Measurements from ENCODE around the gene MAEA. TPM values are rescaled to one million over a fixed set of nuclear protein-coding genes. Genes with fewer than 3 reads are reported as not detected.
"Not testable (repeated sequence)": the region's sequence is repeated elsewhere in the genome, so short reads cannot be mapped to it uniquely, and the experiment has no call there.

The MAEA gene
- total RNA-seq, 2 donors from 2014 or later = 76.0 to 110 TPM

- WGBS = 69% methylated on average over 22 of the region's 22 CpGs
- intact Hi-C loops (cut with DNase I) = no loop called here
- H3K27ac ChIP-seq = no peak overlapping the region
These were observed 79.9 kb downstream of the MAEA start for GRCh38 chr4:1369479-1370079.

GRCh38 chr4:1370321-1371124 is 80.8 kb downstream of the MAEA start:
- Histone ChIP-seq H3K27me3 (replicated peaks; ENCODE audit: insufficient read depth) (no peaks in the 10 kb centered on the region), H3K4me3 (no peak overlapping the region), H3K36me3 (no peaks in the 10 kb centered on the region), H3K9me3 (no peaks in the 10 kb centered on the region), H3K4me1 (replicated peaks) (no peaks in the 10 kb centered on the region), H3K27ac (no peak overlapping the region)
- intact Hi-C loops (cut with DNase I) = no loop called here
- 92% methylated on average over 29 of the region's 29 CpGs for WGBS
- DNase-seq (ENCODE audit: low spot score) = no peak
- TF ChIP-seq POLR2AphosphoS5 (IDR thresholded peaks at IDR 0.05) = no peak

More at GRCh38 chr4:1369479-1370079, 79.9 kb downstream of the MAEA start:
- H3K4me1 ChIP-seq (replicated peaks) = no peaks in the 10 kb centered on the region
- TF ChIP-seq CTCF (IDR thresholded peaks at IDR 0.05) = no peak
- no peak for TF ChIP-seq POLR2AphosphoS5 (IDR thresholded peaks at IDR 0.05)
- no peak for TF ChIP-seq POLR2A (IDR thresholded peaks at IDR 0.05)
- H3K27me3 ChIP-seq (replicated peaks; ENCODE audit: insufficient read depth) = no peaks in the 10 kb centered on the region
- H3K4me3 ChIP-seq = no peak overlapping the region
- H3K9me3 ChIP-seq = no peaks in the 10 kb centered on the region
- DNase-seq (ENCODE audit: low spot score) = no peak
- no peaks in the 10 kb centered on the region for H3K36me3 ChIP-seq

- Histone ChIP-seq H3K4me1 (replicated peaks) (no peaks in the 10 kb centered on the region), H3K36me3 (peaks cover 0 to under 1% of the 10 kb centered on the region in 2 donors), H3K9me3 (no peaks in the 10 kb centered on the region), H3K4me3 (no peak overlapping the region), H3K27me3 (replicated peaks; ENCODE audit: insufficient read depth) (no peaks in the 10 kb centered on the region), H3K27ac (no peak overlapping the region)
- no peak for TF ChIP-seq POLR2A (IDR thresholded peaks at IDR 0.05)
- TF ChIP-seq POLR2AphosphoS5 (IDR thresholded peaks at IDR 0.05) = no peak
- no peak for TF ChIP-seq CTCF (IDR thresholded peaks at IDR 0.05)
- intact Hi-C loops (cut with DNase I) = no loop called here
- no peak for DNase-seq (ENCODE audit: low spot score)
- 93% methylated on average over 28 of the region's 28 CpGs for WGBS
These were observed 81.8 kb downstream of the MAEA start for GRCh38 chr4:1371176-1372165.

GRCh38 chr4:1372576-1372975 is 82.9 kb downstream of the MAEA start:
- H3K27me3 ChIP-seq (replicated peaks; ENCODE audit: insufficient read depth); H3K9me3 ChIP-seq; H3K4me3 ChIP-seq; DNase-seq (ENCODE audit: low spot score); H3K36me3 ChIP-seq; H3K4me1 ChIP-seq (replicated peaks); H3K27ac ChIP-seq; intact Hi-C loops (cut with DNase I): not testable (repeated sequence)
- 91% methylated on average over 22 of the region's 22 CpGs for WGBS

- Histone ChIP-seq H3K4me1 (replicated peaks) (no peaks in the 10 kb centered on the region), H3K27me3 (replicated peaks; ENCODE audit: insufficient read depth) (no peaks in the 10 kb centered on the region), H3K4me3 (no peak overlapping the region), H3K27ac (no peak overlapping the region), H3K9me3 (no peaks in the 10 kb centered on the region), H3K36me3 (peaks cover 0 to 6% of the 10 kb centered on the region in 2 donors)
- WGBS = 94% methylated on average over 34 of the region's 42 CpGs
- no peak for DNase-seq (ENCODE audit: low spot score)
- intact Hi-C loops (cut with DNase I) = no loop called here
- TF ChIP-seq CTCF (IDR thresholded peaks at IDR 0.05) (no peak), POLR2AphosphoS5 (IDR thresholded peaks at IDR 0.05) (no peak), POLR2A (IDR thresholded peaks at IDR 0.05) (no peak)
These were observed 84.4 kb downstream of the MAEA start for GRCh38 chr4:1373892-1374705.
